MM.1S (cell line): Measurements from ENCODE around the gene DUOXA1.

ENCODE experiments used
- DNase-seq: peaks from one replicate; pipeline ENCODE4 v3.0.0-alpha.2; 2015
- H2AFZ ChIP-seq: fragments of 300-600 bp; sonication (generic); 2 replicates; pipeline ENCODE4 v1.6.0; 2016; ENCODE audit warnings: antibody characterized with exemption, low read length
- H3F3A ChIP-seq: fragments of 300-600 bp; sonication (generic); 2 replicates; pipeline ENCODE4 v1.6.1; 2016; ENCODE audit warnings: mild to moderate bottlenecking, antibody characterized with exemption, low read length, moderate library complexity, mixed read lengths; ENCODE audit not compliant: insufficient read depth
- H3K27ac ChIP-seq: fragments of 300-600 bp; sonication (generic); 2 replicates; pipeline ENCODE4 v1.5.1; 2016; ENCODE audit warnings: mild to moderate bottlenecking, low read length
- H3K27me3 ChIP-seq: fragments of 300-600 bp; sonication (generic); replicated peaks from 2 replicates; pipeline ENCODE4 v1.6.0; 2016; ENCODE audit warnings: low read length; ENCODE audit not compliant: insufficient read depth
- H3K36me3 ChIP-seq: fragments of 300-600 bp; sonication (generic); replicated peaks from 2 replicates; pipeline ENCODE4 v1.6.1; 2016; ENCODE audit warnings: mild to moderate bottlenecking, low read length, mixed read lengths; ENCODE audit not compliant: insufficient read depth
- H3K4me1 ChIP-seq: fragments of 300-600 bp; sonication (generic); 2 replicates; pipeline ENCODE4 v1.6.1; 2016; ENCODE audit warnings: low read length, mixed read lengths
- H3K4me2 ChIP-seq: fragments of 300-600 bp; sonication (generic); 2 replicates; pipeline ENCODE4 v1.6.0; 2016; ENCODE audit warnings: low read depth, low read length
- H3K4me3 ChIP-seq: fragments of 300-600 bp; sonication (generic); 2 replicates; pipeline ENCODE4 v1.5.1; 2016; ENCODE audit warnings: low read length, mixed read lengths
- H3K79me2 ChIP-seq: fragments of 300-600 bp; sonication (generic); 2 replicates; pipeline ENCODE4 v1.6.1; 2016; ENCODE audit warnings: mixed run types, low read length, mixed read lengths
- H3K9ac ChIP-seq: fragments of 300-600 bp; sonication (generic); 2 replicates; pipeline ENCODE4 v1.6.1; 2016; ENCODE audit warnings: low read length, mixed read lengths
- H3K9me2 ChIP-seq: fragments of 300-600 bp; sonication (generic); replicated peaks from 2 replicates; pipeline ENCODE4 v1.6.1; 2016; ENCODE audit warnings: mild to moderate bottlenecking, low read length, mixed read lengths; ENCODE audit not compliant: insufficient read depth
- H3K9me3 ChIP-seq: fragments of 300-600 bp; sonication (generic); replicated peaks from 2 replicates; pipeline ENCODE4 v1.6.1; 2016; ENCODE audit warnings: mild to moderate bottlenecking, low read length, mixed read lengths; ENCODE audit not compliant: insufficient read depth
- H4K20me1 ChIP-seq: fragments of 300-600 bp; sonication (generic); 2 replicates; pipeline ENCODE4 v1.6.1; 2016; ENCODE audit warnings: mild to moderate bottlenecking, low read length, moderate library complexity, mixed read lengths; ENCODE audit not compliant: insufficient read depth
- CTCF ChIP-seq: fragments of 300-600 bp; sonication (generic); IDR thresholded peaks from 2 replicates; pipeline ENCODE4 v1.5.1; 2016; ENCODE audit warnings: antibody characterized with exemption, low read length, mixed read lengths
- EZH2 ChIP-seq: fragments of 300-600 bp; sonication (generic); optimal IDR thresholded peaks from 2 replicates; pipeline ENCODE3; 2017; ENCODE audit warnings: low read depth, mild to moderate bottlenecking, antibody characterized with exemption, low read length, mixed read lengths
- EZH2phosphoT487 ChIP-seq: fragments of 300-600 bp; sonication (generic); IDR thresholded peaks from 2 replicates; pipeline ENCODE4 v1.6.1; 2018; ENCODE audit warnings: antibody characterized with exemption, low read length

Gene DUOXA1

DNA sequence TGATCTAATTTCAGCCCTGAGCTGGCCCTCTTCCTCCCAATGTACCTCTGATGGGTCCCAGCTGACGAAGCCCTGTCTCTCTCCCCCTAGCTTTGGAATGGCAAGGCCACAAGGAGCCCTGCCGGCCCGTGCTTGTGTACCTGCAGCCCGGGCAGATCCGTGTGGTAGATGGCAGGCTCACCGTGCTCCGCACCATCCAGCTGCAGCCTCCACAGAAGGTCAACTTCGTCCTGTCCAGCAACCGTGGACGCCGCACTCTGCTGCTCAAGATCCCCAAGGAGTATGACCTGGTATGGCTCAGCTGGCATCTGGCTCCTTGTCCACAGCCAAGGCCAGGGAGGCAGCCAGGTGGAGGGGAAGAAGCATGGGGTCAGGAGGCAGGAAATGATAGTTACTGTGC, 14.3 kb upstream of the DUOXA1 start:
- no peak for DNase-seq
- Histone ChIP-seq H3K4me3 (no peak overlapping the region), H3K27ac (no peak overlapping the region), H3K9me3 (no peaks in the 10 kb centered on the region), H3K9ac (no peak overlapping the region), H3K4me2 (no peak overlapping the region), H3K79me2 (no peaks in the 10 kb centered on the region), H3K36me3 (no peaks in the 10 kb centered on the region), H3K27me3 (no peaks in the 10 kb centered on the region), H2AFZ (no peak overlapping the region), H3F3A (no peaks in the 10 kb centered on the region), H4K20me1 (no peaks in the 10 kb centered on the region), H3K4me1 (no peaks in the 10 kb centered on the region), H3K9me2 (no peaks in the 10 kb centered on the region)
- no peak for TF ChIP-seq EZH2phosphoT487
- no peak for TF ChIP-seq EZH2
- TF ChIP-seq CTCF, result no peak

GRCh38 chr15:45143056-45143455, 13.4 kb upstream of the DUOXA1 start:
- no peak for DNase-seq
- Histone ChIP-seq H3K27me3 (no peaks in the 10 kb centered on the region), H3K79me2 (no peaks in the 10 kb centered on the region), H3K9me2 (no peaks in the 10 kb centered on the region), H3F3A (no peaks in the 10 kb centered on the region), H4K20me1 (no peaks in the 10 kb centered on the region), H2AFZ (no peak overlapping the region), H3K27ac (no peak overlapping the region), H3K9me3 (no peaks in the 10 kb centered on the region), H3K9ac (no peak overlapping the region), H3K36me3 (no peaks in the 10 kb centered on the region), H3K4me1 (no peaks in the 10 kb centered on the region), H3K4me2 (no peak overlapping the region), H3K4me3 (no peak overlapping the region)
- TF ChIP-seq CTCF (no peak), EZH2 (no peak), EZH2phosphoT487 (no peak)

DNA sequence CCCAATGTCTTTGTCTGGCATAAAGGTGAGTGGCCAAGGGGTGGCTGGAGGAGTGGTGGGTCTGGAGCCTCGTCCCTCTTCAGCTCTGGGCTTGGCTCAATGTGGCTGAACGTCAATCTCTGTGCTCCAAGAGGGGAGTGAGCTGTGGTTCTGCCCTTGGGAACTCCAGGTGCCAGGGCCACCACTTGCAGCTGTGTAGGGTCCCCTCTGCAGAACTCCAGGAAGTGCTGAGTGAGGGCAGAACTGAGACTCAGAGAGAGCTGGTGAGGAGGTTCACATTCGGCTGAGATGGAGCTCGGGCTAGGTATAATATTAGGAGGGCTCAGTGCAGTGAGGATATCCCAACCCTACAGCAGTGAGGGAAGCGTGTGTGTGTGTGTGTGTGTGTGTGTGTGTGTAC, 11.7 kb upstream of the DUOXA1 start:
- Histone ChIP-seq H2AFZ (no peak overlapping the region), H3K27ac (no peak overlapping the region), H3K4me3 (no peak overlapping the region), H3K27me3 (no peaks in the 10 kb centered on the region), H3K36me3 (no peaks in the 10 kb centered on the region), H4K20me1 (no peaks in the 10 kb centered on the region), H3K4me2 (no peak overlapping the region), H3K9me2 (no peaks in the 10 kb centered on the region), H3K9me3 (no peaks in the 10 kb centered on the region), H3K79me2 (no peaks in the 10 kb centered on the region), H3F3A (no peaks in the 10 kb centered on the region), H3K9ac (no peak overlapping the region), H3K4me1 (no peaks in the 10 kb centered on the region)
- TF ChIP-seq EZH2phosphoT487, result no peak
- TF ChIP-seq CTCF, result no peak
- TF ChIP-seq EZH2, result no peak
- no peak for DNase-seq
